Nephron (organoid): ENCODE results near the gene NMNAT1.
"Not testable (repeated sequence)": the region's sequence is repeated elsewhere in the genome, so short reads cannot be mapped to it uniquely, and the experiment has no call there.

ENCODE experiments used
- H3K27ac Mint-ChIP-seq, 3 experiments: 2 replicates each; pipeline ENCODE4 v1.8.0; 2020; ENCODE audit warnings: mixed read lengths in 3 of 3, mild to moderate bottlenecking in 2 of 3, moderate library complexity in 1 of 3
- H3K27me3 Mint-ChIP-seq: 2 replicates; pipeline ENCODE4 v1.8.0; 2021; ENCODE audit warnings: low read depth, mild to moderate bottlenecking, moderate library complexity, mixed read lengths
- H3K36me3 Mint-ChIP-seq: 2 replicates; pipeline ENCODE4 v1.8.0; 2020; ENCODE audit warnings: low read depth, mixed read lengths
- H3K4me1 Mint-ChIP-seq: 2 replicates; pipeline ENCODE4 v1.8.0; 2020; ENCODE audit warnings: mixed read lengths
- H3K4me3 Mint-ChIP-seq, 3 experiments: 2 replicates each; pipeline ENCODE4 v1.8.0; 2020; ENCODE audit warnings: mild to moderate bottlenecking in 3 of 3, mixed read lengths in 3 of 3, moderate library complexity in 2 of 3
- H3K9me3 Mint-ChIP-seq: 2 replicates; pipeline ENCODE4 v1.8.0; 2020; ENCODE audit warnings: mixed read lengths
- TF ChIP-seq, protein P1 (sequence below), 3 experiments: fragments of 200-600 bp; sonication (generic); IDR thresholded peaks; one replicate each; pipeline ENCODE4 v1.5.0; 2021; ENCODE audit warnings: antibody characterized with exemption in 3 of 3; ENCODE audit not compliant: unreplicated experiment in 3 of 3

Gene NMNAT1

DNA sequence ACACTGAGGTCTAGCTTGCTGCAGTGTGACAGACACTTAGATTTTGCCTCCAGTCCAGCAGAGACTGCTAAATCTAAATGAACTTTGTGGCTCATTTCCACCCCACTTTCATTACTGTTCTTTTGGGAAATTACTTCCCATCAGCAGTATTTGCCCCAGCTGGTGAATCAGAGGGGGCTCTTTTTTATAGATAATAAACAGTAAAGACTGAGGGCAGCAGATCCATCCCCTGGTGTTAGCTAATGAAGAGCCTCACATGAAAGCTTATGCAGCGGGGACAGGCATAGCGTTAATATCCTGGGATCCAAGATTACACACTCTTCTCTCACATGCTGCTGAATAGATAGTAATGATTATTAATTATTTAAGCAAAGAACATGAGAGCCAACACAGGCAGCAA, 26.8 kb upstream of the NMNAT1 start:
- TF ChIP-seq, protein P1, sequence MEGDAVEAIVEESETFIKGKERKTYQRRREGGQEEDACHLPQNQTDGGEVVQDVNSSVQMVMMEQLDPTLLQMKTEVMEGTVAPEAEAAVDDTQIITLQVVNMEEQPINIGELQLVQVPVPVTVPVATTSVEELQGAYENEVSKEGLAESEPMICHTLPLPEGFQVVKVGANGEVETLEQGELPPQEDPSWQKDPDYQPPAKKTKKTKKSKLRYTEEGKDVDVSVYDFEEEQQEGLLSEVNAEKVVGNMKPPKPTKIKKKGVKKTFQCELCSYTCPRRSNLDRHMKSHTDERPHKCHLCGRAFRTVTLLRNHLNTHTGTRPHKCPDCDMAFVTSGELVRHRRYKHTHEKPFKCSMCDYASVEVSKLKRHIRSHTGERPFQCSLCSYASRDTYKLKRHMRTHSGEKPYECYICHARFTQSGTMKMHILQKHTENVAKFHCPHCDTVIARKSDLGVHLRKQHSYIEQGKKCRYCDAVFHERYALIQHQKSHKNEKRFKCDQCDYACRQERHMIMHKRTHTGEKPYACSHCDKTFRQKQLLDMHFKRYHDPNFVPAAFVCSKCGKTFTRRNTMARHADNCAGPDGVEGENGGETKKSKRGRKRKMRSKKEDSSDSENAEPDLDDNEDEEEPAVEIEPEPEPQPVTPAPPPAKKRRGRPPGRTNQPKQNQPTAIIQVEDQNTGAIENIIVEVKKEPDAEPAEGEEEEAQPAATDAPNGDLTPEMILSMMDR (IDR thresholded peaks at IDR 0.05; ENCODE audit: unreplicated experiment in 3 of 3): no peak
- Mint-ChIP-seq H3K27ac (no peak overlapping the region), H3K4me3 (no peak overlapping the region), H3K4me1 (peaks cover 13% of the 10 kb centered on the region), H3K27me3 (peaks cover 5% of the 10 kb centered on the region), H3K36me3 (no peaks in the 10 kb centered on the region), H3K9me3 (no peaks in the 10 kb centered on the region)

DNA sequence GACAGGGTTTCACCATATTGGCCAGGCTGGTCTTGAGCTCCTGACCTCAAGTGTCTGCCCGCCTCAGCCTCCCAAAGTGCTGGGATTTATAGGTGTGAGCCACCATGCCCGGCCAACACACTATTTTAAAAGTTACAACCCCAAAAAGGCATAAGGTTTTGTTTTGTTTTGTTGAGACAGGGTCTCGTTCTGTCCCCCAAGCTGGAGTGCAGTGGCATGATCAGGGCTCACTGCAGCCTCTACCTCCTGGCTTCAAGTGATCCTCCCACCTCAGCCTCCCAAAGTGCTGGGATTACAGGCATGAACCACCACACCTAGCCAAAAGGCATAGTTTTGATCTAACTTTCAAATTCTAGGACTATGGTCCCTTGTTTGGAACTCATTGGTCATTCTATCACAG, 25.8 kb upstream of the NMNAT1 start:
- not testable (repeated sequence) for H3K9me3 Mint-ChIP-seq, H3K4me3 Mint-ChIP-seq, H3K27me3 Mint-ChIP-seq, H3K27ac Mint-ChIP-seq, H3K4me1 Mint-ChIP-seq, H3K36me3 Mint-ChIP-seq

DNA sequence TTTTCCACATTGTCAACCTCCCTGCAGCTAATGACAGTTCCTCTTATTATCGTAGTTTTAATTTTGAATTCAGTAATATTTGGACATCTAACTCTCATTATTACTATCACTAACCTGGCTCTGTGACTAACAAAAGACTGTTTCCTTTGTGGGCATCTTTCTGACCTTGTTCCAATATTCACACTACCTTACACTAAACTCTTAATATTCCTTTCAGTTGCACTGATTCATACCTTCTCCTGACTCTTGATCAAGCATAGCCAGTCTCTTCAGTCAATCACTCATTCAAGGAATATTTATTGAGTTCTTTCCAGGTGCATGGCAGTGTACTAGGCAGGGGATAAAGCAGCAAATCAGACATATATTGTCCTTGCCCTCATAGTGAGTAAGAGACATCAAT, 25.4 kb upstream of the NMNAT1 start:
- Mint-ChIP-seq H3K27ac (no peak overlapping the region), H3K36me3 (no peaks in the 10 kb centered on the region), H3K4me1 (peaks cover 4% of the 10 kb centered on the region), H3K27me3 (peaks cover 1% of the 10 kb centered on the region), H3K9me3 (no peaks in the 10 kb centered on the region), H3K4me3 (no peak overlapping the region)
- TF ChIP-seq, protein P1 (IDR thresholded peaks at IDR 0.05; ENCODE audit: unreplicated experiment in 3 of 3): no peak

DNA sequence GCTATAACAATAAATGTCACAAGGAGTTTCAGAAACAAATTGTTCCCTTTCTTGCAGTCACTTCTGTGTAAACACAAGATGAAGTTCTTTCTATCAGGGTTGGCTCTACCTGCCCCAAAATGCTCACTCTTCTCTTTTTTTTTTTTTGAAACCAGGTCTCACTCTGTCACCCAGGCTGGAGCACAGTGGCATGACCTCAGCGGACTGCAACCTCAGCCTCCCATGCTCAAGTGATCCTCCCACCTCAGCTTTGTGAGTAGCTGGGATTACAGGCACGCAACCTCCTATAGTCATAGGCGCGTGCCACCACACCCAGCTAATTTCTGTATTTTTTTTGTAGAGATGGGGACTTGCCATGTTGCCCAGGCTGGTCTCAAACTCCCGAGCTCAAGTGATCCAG, 22.7 kb upstream of the NMNAT1 start:
- H3K36me3 Mint-ChIP-seq: no peaks in the 10 kb centered on the region
- TF ChIP-seq, protein P1 (IDR thresholded peaks at IDR 0.05; ENCODE audit: unreplicated experiment in 3 of 3): no peak
- H3K27me3 Mint-ChIP-seq: no peaks in the 10 kb centered on the region
- no peaks in the 10 kb centered on the region for H3K9me3 Mint-ChIP-seq
- no peaks in the 10 kb centered on the region for H3K4me1 Mint-ChIP-seq
- no peak overlapping the region for H3K27ac Mint-ChIP-seq
- H3K4me3 Mint-ChIP-seq: no peak overlapping the region

DNA sequence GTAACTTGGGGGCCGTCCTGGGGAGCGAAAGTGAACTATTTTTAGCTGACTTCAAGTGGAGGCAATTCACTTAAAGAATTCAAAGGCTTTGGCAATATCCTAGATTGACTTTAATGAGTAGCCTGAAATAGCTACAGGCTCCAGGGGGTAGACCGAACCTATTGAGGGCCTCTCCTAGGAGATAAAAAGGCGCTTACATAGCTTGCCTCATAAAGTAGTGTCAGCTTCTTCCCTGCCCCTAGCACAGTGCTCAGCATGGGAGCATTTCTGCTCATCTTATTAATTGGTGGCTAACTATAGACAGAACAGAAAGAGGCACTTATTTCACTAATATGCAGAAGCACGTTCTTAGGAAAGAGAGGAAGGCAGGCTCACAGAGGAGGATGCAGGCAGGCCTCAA, 20.9 kb upstream of the NMNAT1 start:
- H3K4me1 Mint-ChIP-seq: no peaks in the 10 kb centered on the region
- no peaks in the 10 kb centered on the region for H3K27me3 Mint-ChIP-seq
- TF ChIP-seq, protein P1 (IDR thresholded peaks at IDR 0.05; ENCODE audit: unreplicated experiment in 3 of 3): no peak
- peaks cover 7% of the 10 kb centered on the region for H3K36me3 Mint-ChIP-seq
- no peaks in the 10 kb centered on the region for H3K9me3 Mint-ChIP-seq
- no peak overlapping the region for H3K4me3 Mint-ChIP-seq
- H3K27ac Mint-ChIP-seq: peak overlapping the region in 2 of 3 experiments; percentile 21 to 60

DNA sequence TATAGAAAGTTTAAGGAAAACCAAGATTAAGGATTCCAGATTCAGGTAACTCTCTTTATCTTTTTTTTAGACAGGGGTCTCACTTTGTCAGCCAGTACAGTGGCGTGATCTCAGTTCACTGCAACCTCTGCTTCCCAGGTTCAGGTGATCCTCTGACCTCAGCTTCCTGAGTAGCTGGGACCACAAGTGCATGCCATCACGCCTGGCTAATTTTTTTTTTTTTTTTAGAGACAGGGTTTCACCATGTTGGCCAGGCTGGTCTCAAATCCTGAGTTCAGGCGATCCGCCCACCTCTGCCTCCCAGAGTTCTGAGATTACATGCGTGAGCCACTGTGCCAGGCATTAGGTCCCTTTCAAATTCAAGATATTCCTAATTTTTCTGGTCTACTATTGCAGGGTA, 16.0 kb upstream of the NMNAT1 start:
- Mint-ChIP-seq H3K27ac (peak overlapping the region in 1 of 3 experiments; percentile 12), H3K4me1 (no peaks in the 10 kb centered on the region), H3K4me3 (no peak overlapping the region), H3K9me3 (no peaks in the 10 kb centered on the region), H3K36me3 (peaks cover 30% of the 10 kb centered on the region), H3K27me3 (no peaks in the 10 kb centered on the region)
- TF ChIP-seq, protein P1 (IDR thresholded peaks at IDR 0.05; ENCODE audit: unreplicated experiment in 3 of 3): no peak
